ENCODE measurements around the gene TUBA1C.
A peak's percentile ranks its signal among the peaks of the same experiment; 100 is the strongest.

The TUBA1C gene

GRCh38 chr12:49264873-49265792 lies at the start of gene TUBA1C:
TUBA1C (plus strand) TSS chr12:49265082; CDS start chr12:49265182, 100 bp downstream.
- in situ Hi-C loops (cut with HindIII; ENCODE audit: low pct_ligation_motif_present, low pct_unique_long_range_greater_than_20kb, low sequenced_read_pairs), result no loop called here
- peak; percentile 99 for DNase-seq

GRCh38 chr12:49219417-49220026 lies 45.4 kb upstream of the TUBA1C start:
- no peak for DNase-seq

GRCh38 chr12:49220972-49221371 lies 43.9 kb upstream of the TUBA1C start:
- in situ Hi-C loops (cut with HindIII; ENCODE audit: low pct_ligation_motif_present, low pct_unique_long_range_greater_than_20kb, low sequenced_read_pairs), result no loop called here
- DNase-seq, result no peak

More at GRCh38 chr12:49219417-49220026, 45.4 kb upstream of the TUBA1C start:
- in situ Hi-C loops (cut with HindIII; ENCODE audit: low pct_ligation_motif_present, low pct_unique_long_range_greater_than_20kb, low sequenced_read_pairs), result no loop called here

- in situ Hi-C loops (cut with HindIII; ENCODE audit: low pct_ligation_motif_present, low pct_unique_long_range_greater_than_20kb, low sequenced_read_pairs), result no loop called here
- no peak for DNase-seq
Observed at GRCh38 chr12:49223122-49223521, 41.8 kb upstream of the TUBA1C start.

GRCh38 chr12:49223590-49224369 lies 41.1 kb upstream of the TUBA1C start:
- in situ Hi-C loops (cut with HindIII; ENCODE audit: low pct_ligation_motif_present, low pct_unique_long_range_greater_than_20kb, low sequenced_read_pairs), result no loop called here
- DNase-seq, result no peak

- in situ Hi-C loops (cut with HindIII; ENCODE audit: low pct_ligation_motif_present, low pct_unique_long_range_greater_than_20kb, low sequenced_read_pairs), result no loop called here
Observed at GRCh38 chr12:49225576-49226166, 39.2 kb upstream of the TUBA1C start.

GRCh38 chr12:49227713-49228112 lies 37.2 kb upstream of the TUBA1C start:
- in situ Hi-C loops (cut with HindIII; ENCODE audit: low pct_ligation_motif_present, low pct_unique_long_range_greater_than_20kb, low sequenced_read_pairs), result no loop called here
- no peak for DNase-seq

More at GRCh38 chr12:49225576-49226166, 39.2 kb upstream of the TUBA1C start:
- peak; percentile 52 for DNase-seq

GRCh38 chr12:49228653-49229052 lies 36.2 kb upstream of the TUBA1C start:
- in situ Hi-C loops (cut with HindIII; ENCODE audit: low pct_ligation_motif_present, low pct_unique_long_range_greater_than_20kb, low sequenced_read_pairs), result no loop called here
- no peak for DNase-seq

GRCh38 chr12:49230176-49230804 lies 34.6 kb upstream of the TUBA1C start:
- DNase-seq, result no peak
- in situ Hi-C loops (cut with HindIII; ENCODE audit: low pct_ligation_motif_present, low pct_unique_long_range_greater_than_20kb, low sequenced_read_pairs), result no loop called here

GRCh38 chr12:49230805-49231194 lies 34.1 kb upstream of the TUBA1C start:
- in situ Hi-C loops (cut with HindIII; ENCODE audit: low pct_ligation_motif_present, low pct_unique_long_range_greater_than_20kb, low sequenced_read_pairs), result no loop called here

GRCh38 chr12:49231878-49232655 lies 32.8 kb upstream of the TUBA1C start:
- in situ Hi-C loops (cut with HindIII; ENCODE audit: low pct_ligation_motif_present, low pct_unique_long_range_greater_than_20kb, low sequenced_read_pairs), result no loop called here
- no peak for DNase-seq

More at GRCh38 chr12:49230805-49231194, 34.1 kb upstream of the TUBA1C start:
- no peak for DNase-seq

GRCh38 chr12:49232940-49233841 lies 31.7 kb upstream of the TUBA1C start:
- no peak for DNase-seq
- in situ Hi-C loops (cut with HindIII; ENCODE audit: low pct_ligation_motif_present, low pct_unique_long_range_greater_than_20kb, low sequenced_read_pairs), result no loop called here

GRCh38 chr12:49233842-49234526 lies 30.9 kb upstream of the TUBA1C start:
- DNase-seq, result no peak
- in situ Hi-C loops (cut with HindIII; ENCODE audit: low pct_ligation_motif_present, low pct_unique_long_range_greater_than_20kb, low sequenced_read_pairs), result no loop called here

- no peak for DNase-seq
- in situ Hi-C loops (cut with HindIII; ENCODE audit: low pct_ligation_motif_present, low pct_unique_long_range_greater_than_20kb, low sequenced_read_pairs), result no loop called here
Observed at GRCh38 chr12:49236423-49236822, 28.5 kb upstream of the TUBA1C start.

- DNase-seq, result no peak
- in situ Hi-C loops (cut with HindIII; ENCODE audit: low pct_ligation_motif_present, low pct_unique_long_range_greater_than_20kb, low sequenced_read_pairs), result no loop called here
Observed at GRCh38 chr12:49243631-49244030, 21.3 kb upstream of the TUBA1C start.

GRCh38 chr12:49244176-49244575 lies 20.7 kb upstream of the TUBA1C start:
- in situ Hi-C loops (cut with HindIII; ENCODE audit: low pct_ligation_motif_present, low pct_unique_long_range_greater_than_20kb, low sequenced_read_pairs), result no loop called here
- DNase-seq, result peak; percentile 55
